ENCODE data around the gene C2CD4D. TPM values are rescaled to one million over a fixed set of nuclear protein-coding genes. Genes with fewer than 3 reads are reported as not detected.
"Not testable (repeated sequence)": the region's sequence is repeated elsewhere in the genome, so short reads cannot be mapped to it uniquely, and the experiment has no call there.

The C2CD4D gene
- total RNA-seq: 1.00 and 1.3 TPM in 2 replicates
- long read RNA-seq, partial matches to known transcripts: 0 of 1 reads
- long read RNA-seq, other reads (novel, unspliced or antisense): 1 of 1 reads

- H3K4me1 Mint-ChIP-seq (ENCODE audit: low read depth): peaks cover 21% of the 10 kb centered on the region
- TF ChIP-seq CTCF (IDR thresholded peaks at IDR 0.05; ENCODE audit: unreplicated experiment): no peak
- H3K27me3 Mint-ChIP-seq: peaks cover 28% of the 10 kb centered on the region
Observed at GRCh38 chr1:151839457-151840403, at the start of gene C2CD4D. Gene C2CD4D, minus strand, starts transcription at chr1:151839820. Its CDS starts 831 bp downstream, at chr1:151838989.

GRCh38 chr1:151888972-151889570, 49.5 kb upstream of the C2CD4D start:
- peaks cover 3% of the 10 kb centered on the region for H3K9me3 Mint-ChIP-seq (ENCODE audit: low read depth)
- peaks cover 29% of the 10 kb centered on the region for H3K36me3 Mint-ChIP-seq (ENCODE audit: insufficient read depth)
- H3K27me3 Mint-ChIP-seq: no peaks in the 10 kb centered on the region
- no peaks in the 10 kb centered on the region for H3K4me1 Mint-ChIP-seq (ENCODE audit: low read depth)
- TF ChIP-seq CTCF (IDR thresholded peaks at IDR 0.05; ENCODE audit: unreplicated experiment): peak; percentile 59
- H3K4me3 Mint-ChIP-seq (ENCODE audit: low read depth): no peak overlapping the region
- no peak overlapping the region for H3K27ac Mint-ChIP-seq
- DNase-seq (ENCODE audit: low spot score, unreplicated experiment): no peak

More at GRCh38 chr1:151839457-151840403, at the start of gene C2CD4D:
- H3K27ac Mint-ChIP-seq: peak within 1 kb of the TSS; percentile 98
- H3K4me3 Mint-ChIP-seq (ENCODE audit: low read depth): peak within 1 kb of the TSS; percentile 78
- no peaks in the 10 kb centered on the region for H3K9me3 Mint-ChIP-seq (ENCODE audit: low read depth)
- DNase-seq (ENCODE audit: low spot score, unreplicated experiment): peak; percentile 62
- H3K36me3 Mint-ChIP-seq (ENCODE audit: insufficient read depth): no peaks in the 10 kb centered on the region

GRCh38 chr1:151887028-151887427, 47.4 kb upstream of the C2CD4D start:
- H3K4me1 Mint-ChIP-seq (ENCODE audit: low read depth): no peaks in the 10 kb centered on the region
- H3K4me3 Mint-ChIP-seq (ENCODE audit: low read depth): no peak overlapping the region
- H3K36me3 Mint-ChIP-seq (ENCODE audit: insufficient read depth): peaks cover 22% of the 10 kb centered on the region
- DNase-seq (ENCODE audit: low spot score, unreplicated experiment): no peak
- H3K9me3 Mint-ChIP-seq (ENCODE audit: low read depth): peaks cover 3% of the 10 kb centered on the region
- no peak for TF ChIP-seq CTCF (IDR thresholded peaks at IDR 0.05; ENCODE audit: unreplicated experiment)
- no peaks in the 10 kb centered on the region for H3K27me3 Mint-ChIP-seq
- no peak overlapping the region for H3K27ac Mint-ChIP-seq

GRCh38 chr1:151885479-151885878, 45.9 kb upstream of the C2CD4D start:
- DNase-seq (ENCODE audit: low spot score, unreplicated experiment): no peak
- TF ChIP-seq CTCF (IDR thresholded peaks at IDR 0.05; ENCODE audit: unreplicated experiment): no peak
- H3K27me3 Mint-ChIP-seq: no peaks in the 10 kb centered on the region
- H3K9me3 Mint-ChIP-seq (ENCODE audit: low read depth): peaks cover 3% of the 10 kb centered on the region
- H3K4me3 Mint-ChIP-seq (ENCODE audit: low read depth): no peak overlapping the region
- peaks cover 21% of the 10 kb centered on the region for H3K36me3 Mint-ChIP-seq (ENCODE audit: insufficient read depth)
- H3K27ac Mint-ChIP-seq: no peak overlapping the region
- no peaks in the 10 kb centered on the region for H3K4me1 Mint-ChIP-seq (ENCODE audit: low read depth)

- peaks cover 21% of the 10 kb centered on the region for H3K36me3 Mint-ChIP-seq (ENCODE audit: insufficient read depth)
- not testable (repeated sequence) for DNase-seq (ENCODE audit: low spot score, unreplicated experiment); H3K4me1 Mint-ChIP-seq (ENCODE audit: low read depth); H3K4me3 Mint-ChIP-seq (ENCODE audit: low read depth); H3K9me3 Mint-ChIP-seq (ENCODE audit: low read depth); H3K27me3 Mint-ChIP-seq; H3K27ac Mint-ChIP-seq
Observed at GRCh38 chr1:151884879-151885278, 45.3 kb upstream of the C2CD4D start.

- H3K9me3 Mint-ChIP-seq (ENCODE audit: low read depth); H3K27ac Mint-ChIP-seq; H3K4me1 Mint-ChIP-seq (ENCODE audit: low read depth); H3K4me3 Mint-ChIP-seq (ENCODE audit: low read depth); H3K27me3 Mint-ChIP-seq; DNase-seq (ENCODE audit: low spot score, unreplicated experiment): not testable (repeated sequence)
- peaks cover 21% of the 10 kb centered on the region for H3K36me3 Mint-ChIP-seq (ENCODE audit: insufficient read depth)
Observed at GRCh38 chr1:151884445-151884844, 44.8 kb upstream of the C2CD4D start.

GRCh38 chr1:151883898-151884297, 44.3 kb upstream of the C2CD4D start:
- H3K4me3 Mint-ChIP-seq (ENCODE audit: low read depth); H3K27me3 Mint-ChIP-seq; H3K9me3 Mint-ChIP-seq (ENCODE audit: low read depth); H3K4me1 Mint-ChIP-seq (ENCODE audit: low read depth); DNase-seq (ENCODE audit: low spot score, unreplicated experiment); H3K27ac Mint-ChIP-seq: not testable (repeated sequence)
- H3K36me3 Mint-ChIP-seq (ENCODE audit: insufficient read depth): peaks cover 21% of the 10 kb centered on the region

- H3K4me3 Mint-ChIP-seq (ENCODE audit: low read depth); DNase-seq (ENCODE audit: low spot score, unreplicated experiment); H3K4me1 Mint-ChIP-seq (ENCODE audit: low read depth); H3K27me3 Mint-ChIP-seq; H3K9me3 Mint-ChIP-seq (ENCODE audit: low read depth): not testable (repeated sequence)
- Mint-ChIP-seq H3K36me3 (ENCODE audit: insufficient read depth) (peaks cover 17% of the 10 kb centered on the region), H3K27ac (peak overlapping the region; percentile 30)
Observed at GRCh38 chr1:151882918-151883317, 43.3 kb upstream of the C2CD4D start.
